GM12878 (cell line): ENCODE measurements around the gene MRPL36. TPM values are rescaled to one million over a fixed set of nuclear protein-coding genes. Genes with fewer than 3 reads are reported as not detected.

ENCODE experiments used
- ATAC-seq: fragments of 200-7000 bp; cut with Tn5 transposase; 3 replicates; pipeline ENCODE4 v1.9.1; 2020; ENCODE audit warnings: mild to moderate bottlenecking, moderate library complexity
- BruUV-seq: library from RNA; stranded (reverse); fragments of 400-500 nt; replicated peaks from 2 replicates; lab custom pipeline; 2021; lab: Mats Ljungman, UMichigan
- CTCF ChIA-PET: fragments of 300-600 bp; sonication (Branson Sonifier 250); formaldehyde crosslinking; extraction: SDS; loops from one replicate; lab custom pipeline; 2021; ENCODE audit warnings: inconsistent platforms; lab: Yijun Ruan, JAX
- POLR2A ChIA-PET: fragments of 350-600 bp; formaldehyde crosslinking; extraction: SDS; loops from one replicate; lab custom pipeline; 2021; ENCODE audit warnings: inconsistent platforms; lab: Charles Lee
- RAD21 ChIA-PET: fragments of 300-600 bp; sonication (Branson Sonifier 250); formaldehyde crosslinking; loops from one replicate; lab custom pipeline; 2023; ENCODE audit warnings: antibody characterized with exemption; ENCODE audit not compliant: unreplicated experiment; lab: Charles Lee
- SMC1A ChIA-PET: fragments of 300-600 bp; sonication (Branson Sonifier 250); formaldehyde crosslinking; loops from one replicate; lab custom pipeline; 2023; ENCODE audit not compliant: unreplicated experiment, uncharacterized antibody; lab: Charles Lee
- DNase-seq: peaks from one replicate; pipeline ENCODE4 v3.0.0-alpha.2; 2011; ENCODE audit warnings: low read depth, low spot score
- FAIRE-seq: peaks from 3 replicates; lab custom pipeline; 2011; peaks lifted over from hg19 to GRCh38; lab: Jason Lieb, UNC
- H2AFZ ChIP-seq: 2 replicates; pipeline ENCODE4 v1.6.0; 2011; ENCODE audit warnings: low read depth, low read length, control low read depth; ENCODE audit not compliant: control insufficient read depth
- H3K27ac ChIP-seq: 2 replicates; pipeline ENCODE4 v1.5.1; 2011; ENCODE audit warnings: control low read depth; ENCODE audit not compliant: control insufficient read depth, insufficient read depth
- H3K27me3 ChIP-seq, 2 experiments: replicated peaks in 1 of 2; 2 replicates each; pipeline versions ENCODE4 v1.6.0 to v1.6.1; 2011; ENCODE audit warnings: low read length in 1 of 2; ENCODE audit not compliant: control insufficient read depth in 2 of 2, insufficient read depth in 2 of 2
- H3K36me3 ChIP-seq, 2 experiments: 2 replicates each; pipeline ENCODE4 v1.5.1; 2011; ENCODE audit warnings: low read length in 1 of 2; ENCODE audit not compliant: control insufficient read depth in 2 of 2, insufficient read depth in 2 of 2
- H3K4me1 ChIP-seq: 2 replicates; pipeline ENCODE4 v1.6.1; 2011; ENCODE audit warnings: mild to moderate bottlenecking, low read length, moderate library complexity, mixed read lengths; ENCODE audit not compliant: control insufficient read depth, insufficient read depth
- H3K4me2 ChIP-seq: 2 replicates; pipeline ENCODE4 v1.6.0; 2011; ENCODE audit warnings: control low read depth; ENCODE audit not compliant: control insufficient read depth, insufficient read depth
- H3K4me3 ChIP-seq: fragments of 200-600 bp; sonication (generic); 2 replicates; pipeline ENCODE4 v1.5.1; 2016
- H3K79me2 ChIP-seq: 2 replicates; pipeline ENCODE4 v1.6.0; 2011; ENCODE audit warnings: low read length; ENCODE audit not compliant: control insufficient read depth, insufficient read depth
- H3K9ac ChIP-seq: 2 replicates; pipeline ENCODE4 v1.8.0; 2011; ENCODE audit warnings: low read length, control low read depth, mixed read lengths; ENCODE audit not compliant: control insufficient read depth, insufficient read depth
- H3K9me3 ChIP-seq: replicated peaks from 3 replicates; pipeline ENCODE4 v1.5.1; 2011; ENCODE audit warnings: mild to moderate bottlenecking, low read length; ENCODE audit not compliant: control insufficient read depth, insufficient read depth
- H4K20me1 ChIP-seq: 2 replicates; pipeline ENCODE4 v1.6.0; 2011; ENCODE audit not compliant: control insufficient read depth, insufficient read depth
- BACH1 ChIP-seq: fragments of 450-650 bp; IDR thresholded peaks from 2 replicates; pipeline ENCODE4 v1.6.1; 2017; ENCODE audit warnings: mild to moderate bottlenecking, borderline replicate concordance
- BRCA1 ChIP-seq: IDR thresholded peaks from 2 replicates; pipeline ENCODE4 v1.6.1; 2011; ENCODE audit warnings: low read depth, low read length, improper control_type of control experiment
- CEBPB ChIP-seq, 2 experiments: fragments of 150-350 bp in 1 of 2; IDR thresholded peaks; 2 replicates each; pipeline ENCODE4 v1.6.1; 2012 to 2014; ENCODE audit warnings: low read depth in 2 of 2, low read length in 2 of 2, borderline replicate concordance in 1 of 2, inconsistent platforms in 1 of 2
- CREB1 ChIP-seq: IDR thresholded peaks from 2 replicates; pipeline ENCODE4 v1.6.1; 2012; ENCODE audit warnings: low read depth, mild to moderate bottlenecking, inconsistent platforms
- E2F4 ChIP-seq: IDR thresholded peaks from 2 replicates; pipeline ENCODE4 v1.6.1; 2012; ENCODE audit warnings: low read depth, low read length, improper control_type of control experiment
- FOXK2 ChIP-seq: fragments of 450-650 bp; IDR thresholded peaks from 2 replicates; pipeline ENCODE4 v1.6.1; 2017; ENCODE audit warnings: mild to moderate bottlenecking, moderate library complexity
- JUNB ChIP-seq: IDR thresholded peaks from 2 replicates; pipeline ENCODE4 v1.6.1; 2016; ENCODE audit warnings: antibody characterized with exemption, mild to moderate bottlenecking
- JUND ChIP-seq: IDR thresholded peaks from 2 replicates; pipeline ENCODE4 v1.6.1; 2012; ENCODE audit warnings: low read depth, mild to moderate bottlenecking, low read length, improper control_type of control experiment, moderate library complexity
- MXI1 ChIP-seq: fragments of 150-350 bp; IDR thresholded peaks from 2 replicates; pipeline ENCODE4 v1.6.1; 2011; ENCODE audit warnings: low read depth, mild to moderate bottlenecking, inconsistent platforms, low read length, improper control_type of control experiment
- NR2C1 ChIP-seq: fragments of 450-650 bp; IDR thresholded peaks from 2 replicates; pipeline ENCODE4 v1.6.1; 2017; ENCODE audit warnings: antibody characterized with exemption, mild to moderate bottlenecking, moderate library complexity
- NR2C2 ChIP-seq: IDR thresholded peaks from 2 replicates; pipeline ENCODE4 v1.6.1; 2011; ENCODE audit warnings: borderline replicate concordance, low read depth; ENCODE audit not compliant: control insufficient read depth, insufficient read length
- POLR2AphosphoS5 ChIP-seq: IDR thresholded peaks from 2 replicates; pipeline ENCODE4 v1.6.1; 2011; ENCODE audit warnings: mild to moderate bottlenecking, low read length, inconsistent platforms
- SIN3A ChIP-seq: IDR thresholded peaks from 2 replicates; pipeline ENCODE4 v1.6.1; 2012; ENCODE audit warnings: low read depth, low read length, improper control_type of control experiment
- ZNF207 ChIP-seq: fragments of 450-650 bp; IDR thresholded peaks from 2 replicates; pipeline ENCODE4 v1.6.1; 2014; ENCODE audit warnings: antibody characterized with exemption, mild to moderate bottlenecking, borderline replicate concordance
- ZSCAN29 ChIP-seq: fragments of 450-650 bp; IDR thresholded peaks from 2 replicates; pipeline ENCODE4 v1.6.1; 2017; ENCODE audit warnings: mild to moderate bottlenecking, moderate library complexity
- WGBS: methylation state at CpG from one replicate; pipeline ENCODE4 v1.1.6; 2016; ENCODE audit warnings: low lambda C conversion rate; ENCODE audit not compliant: insufficient replicate concordance, insufficient coverage; ENCODE audit errors: missing lambda C conversion rate; 5-methylcytosine and 5-hydroxymethylcytosine counted together
- in situ Hi-C: fragments of 300-500 bp; cut with MboI; formaldehyde crosslinking; loops from 9 replicates; pipeline ENCODE4 v1.14.3; 2018; ENCODE audit warnings: mixed read lengths
- intact Hi-C: fragments of 100-400 bp; cut with micrococcal nuclease; formaldehyde crosslinking; loops from one replicate; pipeline ENCODE4 v1.14.2; 2022; ENCODE audit not compliant: unreplicated experiment
- polyA plus RNA-seq, 11 experiments: library from polyadenylated mRNA; depleted of rRNA in 4 of 11; unstranded in 6 of 11; stranded (reverse) in 5 of 11; fragments of >200 nt; fragmentation: Nextera tagmentation in 4 of 11; fragmentation: Illumina TruSeq in 1 of 11; extraction: Ambion mirVana in 4 of 11; extraction: Trizol in 1 of 11; gene quantifications; 1 replicate in 1 of 11; 2 replicates in 10 of 11; pipeline versions ENCODE4 v1.2.1 to v1.2.3, GENCODE V29; 2011 to 2016; ENCODE audit warnings: inconsistent platforms in 2 of 11, missing spikeins in 2 of 11, low read depth in 1 of 11
- total RNA-seq, 4 experiments: library from RNA; depleted of rRNA in 3 of 4; stranded (reverse); fragments of >200 nt in 3 of 4; fragmentation: Illumina TruSeq in 1 of 4; extraction: Trizol in 1 of 4; gene quantifications; 2 replicates each; pipeline versions ENCODE4 v1.2.1 to v1.2.3, GENCODE V29; 2013 to 2021
- TF ChIP-seq, protein P1 (sequence below): fragments of 450-650 bp; conservative IDR thresholded peaks from 2 replicates; pipeline ENCODE4 v1.6.1; 2017; ENCODE audit warnings: mild to moderate bottlenecking, moderate library complexity
- TF ChIP-seq, protein P2 (sequence below): fragments of 450-650 bp; IDR thresholded peaks from 2 replicates; pipeline ENCODE4 v1.6.1; 2016; ENCODE audit warnings: mild to moderate bottlenecking
- TF ChIP-seq, protein P3 (sequence below): fragments of 450-650 bp; formaldehyde crosslinking; IDR thresholded peaks from 2 replicates; pipeline ENCODE4 v1.5.0; 2022; ENCODE audit warnings: mild to moderate bottlenecking, missing genetic modification characterization

Gene MRPL36
- total and polyA plus RNA-seq, 10 of the 15 experiments (the other 5 are each of a cell fraction or from before 2014, with no cell fraction given): 89.2 to 559 (median 152) TPM

GRCh38 chr5:1805736-1806135, 6.1 kb upstream of the MRPL36 start:
- intact Hi-C loops: loop anchor here (10.0 kb wide), 1 partner anchor 71 kb away; no protein-coding TSS in a partner anchor
- no peaks in the 10 kb centered on the region for H3K9me3 ChIP-seq
- no peak for ATAC-seq
- FAIRE-seq: no peak
- POLR2A ChIA-PET: interaction anchor here (0.6 kb wide), 1 partner anchor 72 kb away, joined by 3 read pairs; no protein-coding TSS in a partner anchor
- WGBS: 98% methylated on average over 10 of the region's 10 CpGs
- in situ Hi-C loops: no loop called here
- no TSS peak for BruUV-seq
- H3K4me3 ChIP-seq: no peak overlapping the region
- H2AFZ ChIP-seq: no peak overlapping the region
- peaks cover 26 to 31% of the 10 kb centered on the region in 2 experiments for H3K36me3 ChIP-seq
- no peak overlapping the region for H3K4me2 ChIP-seq
- RAD21 ChIA-PET: no interaction called here
- no peaks in the 10 kb centered on the region; the same call in 1 of the 2 replicates for H4K20me1 ChIP-seq
- H3K4me1 ChIP-seq: no peaks in the 10 kb centered on the region
- CTCF ChIA-PET: no interaction called here
- H3K27ac ChIP-seq: no peak overlapping the region
- peaks cover 29% of the 10 kb centered on the region for H3K79me2 ChIP-seq
- DNase-seq: no peak
- no peaks in the 10 kb centered on the region for H3K27me3 ChIP-seq
- H3K9ac ChIP-seq: no peak overlapping the region
- SMC1A ChIA-PET: no interaction called here
- TF ChIP-seq ZSCAN29 (no peak), NR2C2 (no peak), BRCA1 (no peak), BACH1 (no peak), E2F4 (no peak), CREB1 (no peak), FOXK2 (no peak), MXI1 (no peak), JUND (no peak), NR2C1 (no peak), JUNB (no peak), POLR2AphosphoS5 (no peak), SIN3A (no peak), ZNF207 (no peak), CEBPB (IDR thresholded peaks at IDR 0.05; ENCODE audit: borderline replicate concordance in 1 of 2, low read depth in 2 of 2, low read length in 2 of 2) (no peak)
- TF ChIP-seq, protein P1, sequence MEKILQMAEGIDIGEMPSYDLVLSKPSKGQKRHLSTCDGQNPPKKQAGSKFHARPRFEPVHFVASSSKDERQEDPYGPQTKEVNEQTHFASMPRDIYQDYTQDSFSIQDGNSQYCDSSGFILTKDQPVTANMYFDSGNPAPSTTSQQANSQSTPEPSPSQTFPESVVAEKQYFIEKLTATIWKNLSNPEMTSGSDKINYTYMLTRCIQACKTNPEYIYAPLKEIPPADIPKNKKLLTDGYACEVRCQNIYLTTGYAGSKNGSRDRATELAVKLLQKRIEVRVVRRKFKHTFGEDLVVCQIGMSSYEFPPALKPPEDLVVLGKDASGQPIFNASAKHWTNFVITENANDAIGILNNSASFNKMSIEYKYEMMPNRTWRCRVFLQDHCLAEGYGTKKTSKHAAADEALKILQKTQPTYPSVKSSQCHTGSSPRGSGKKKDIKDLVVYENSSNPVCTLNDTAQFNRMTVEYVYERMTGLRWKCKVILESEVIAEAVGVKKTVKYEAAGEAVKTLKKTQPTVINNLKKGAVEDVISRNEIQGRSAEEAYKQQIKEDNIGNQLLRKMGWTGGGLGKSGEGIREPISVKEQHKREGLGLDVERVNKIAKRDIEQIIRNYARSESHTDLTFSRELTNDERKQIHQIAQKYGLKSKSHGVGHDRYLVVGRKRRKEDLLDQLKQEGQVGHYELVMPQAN: no peak
- TF ChIP-seq, protein P2, sequence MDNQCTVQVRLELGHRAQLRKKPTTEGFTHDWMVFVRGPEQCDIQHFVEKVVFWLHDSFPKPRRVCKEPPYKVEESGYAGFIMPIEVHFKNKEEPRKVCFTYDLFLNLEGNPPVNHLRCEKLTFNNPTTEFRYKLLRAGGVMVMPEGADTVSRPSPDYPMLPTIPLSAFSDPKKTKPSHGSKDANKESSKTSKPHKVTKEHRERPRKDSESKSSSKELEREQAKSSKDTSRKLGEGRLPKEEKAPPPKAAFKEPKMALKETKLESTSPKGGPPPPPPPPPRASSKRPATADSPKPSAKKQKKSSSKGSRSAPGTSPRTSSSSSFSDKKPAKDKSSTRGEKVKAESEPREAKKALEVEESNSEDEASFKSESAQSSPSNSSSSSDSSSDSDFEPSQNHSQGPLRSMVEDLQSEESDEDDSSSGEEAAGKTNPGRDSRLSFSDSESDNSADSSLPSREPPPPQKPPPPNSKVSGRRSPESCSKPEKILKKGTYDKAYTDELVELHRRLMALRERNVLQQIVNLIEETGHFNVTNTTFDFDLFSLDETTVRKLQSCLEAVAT: no peak
- TF ChIP-seq, protein P3, sequence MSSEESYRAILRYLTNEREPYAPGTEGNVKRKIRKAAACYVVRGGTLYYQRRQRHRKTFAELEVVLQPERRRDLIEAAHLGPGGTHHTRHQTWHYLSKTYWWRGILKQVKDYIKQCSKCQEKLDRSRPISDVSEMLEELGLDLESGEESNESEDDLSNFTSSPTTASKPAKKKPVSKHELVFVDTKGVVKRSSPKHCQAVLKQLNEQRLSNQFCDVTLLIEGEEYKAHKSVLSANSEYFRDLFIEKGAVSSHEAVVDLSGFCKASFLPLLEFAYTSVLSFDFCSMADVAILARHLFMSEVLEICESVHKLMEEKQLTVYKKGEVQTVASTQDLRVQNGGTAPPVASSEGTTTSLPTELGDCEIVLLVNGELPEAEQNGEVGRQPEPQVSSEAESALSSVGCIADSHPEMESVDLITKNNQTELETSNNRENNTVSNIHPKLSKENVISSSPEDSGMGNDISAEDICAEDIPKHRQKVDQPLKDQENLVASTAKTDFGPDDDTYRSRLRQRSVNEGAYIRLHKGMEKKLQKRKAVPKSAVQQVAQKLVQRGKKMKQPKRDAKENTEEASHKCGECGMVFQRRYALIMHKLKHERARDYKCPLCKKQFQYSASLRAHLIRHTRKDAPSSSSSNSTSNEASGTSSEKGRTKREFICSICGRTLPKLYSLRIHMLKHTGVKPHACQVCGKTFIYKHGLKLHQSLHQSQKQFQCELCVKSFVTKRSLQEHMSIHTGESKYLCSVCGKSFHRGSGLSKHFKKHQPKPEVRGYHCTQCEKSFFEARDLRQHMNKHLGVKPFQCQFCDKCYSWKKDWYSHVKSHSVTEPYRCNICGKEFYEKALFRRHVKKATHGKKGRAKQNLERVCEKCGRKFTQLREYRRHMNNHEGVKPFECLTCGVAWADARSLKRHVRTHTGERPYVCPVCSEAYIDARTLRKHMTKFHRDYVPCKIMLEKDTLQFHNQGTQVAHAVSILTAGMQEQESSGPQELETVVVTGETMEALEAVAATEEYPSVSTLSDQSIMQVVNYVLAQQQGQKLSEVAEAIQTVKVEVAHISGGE (CRISPR knock-in tag): no peak
